GM12864 (cell line): ENCODE measurements around the gene CLIC3.

Experiments used
- DNase-seq: peaks from one replicate; pipeline ENCODE4 v3.0.0-alpha.2; 2011; ENCODE audit warnings: low read depth
- H3K4me3 ChIP-seq: 2 replicates; pipeline ENCODE4 v1.5.1; 2011; ENCODE audit warnings: mild to moderate bottlenecking, low read depth, low read length, control low read depth
- TF ChIP-seq, protein P1 (sequence below): IDR thresholded peaks from 2 replicates; pipeline ENCODE4 v1.5.1; 2011; ENCODE audit warnings: low read depth, mild to moderate bottlenecking, moderate library complexity, low read length, control low read depth, inconsistent platforms; ENCODE audit errors: missing control alignments

CLIC3 gene

GRCh38 chr9:136969150-136969549 is 27.2 kb downstream of the CLIC3 start:
- H3K4me3 ChIP-seq, result no peak overlapping the region
- TF ChIP-seq, protein P1, sequence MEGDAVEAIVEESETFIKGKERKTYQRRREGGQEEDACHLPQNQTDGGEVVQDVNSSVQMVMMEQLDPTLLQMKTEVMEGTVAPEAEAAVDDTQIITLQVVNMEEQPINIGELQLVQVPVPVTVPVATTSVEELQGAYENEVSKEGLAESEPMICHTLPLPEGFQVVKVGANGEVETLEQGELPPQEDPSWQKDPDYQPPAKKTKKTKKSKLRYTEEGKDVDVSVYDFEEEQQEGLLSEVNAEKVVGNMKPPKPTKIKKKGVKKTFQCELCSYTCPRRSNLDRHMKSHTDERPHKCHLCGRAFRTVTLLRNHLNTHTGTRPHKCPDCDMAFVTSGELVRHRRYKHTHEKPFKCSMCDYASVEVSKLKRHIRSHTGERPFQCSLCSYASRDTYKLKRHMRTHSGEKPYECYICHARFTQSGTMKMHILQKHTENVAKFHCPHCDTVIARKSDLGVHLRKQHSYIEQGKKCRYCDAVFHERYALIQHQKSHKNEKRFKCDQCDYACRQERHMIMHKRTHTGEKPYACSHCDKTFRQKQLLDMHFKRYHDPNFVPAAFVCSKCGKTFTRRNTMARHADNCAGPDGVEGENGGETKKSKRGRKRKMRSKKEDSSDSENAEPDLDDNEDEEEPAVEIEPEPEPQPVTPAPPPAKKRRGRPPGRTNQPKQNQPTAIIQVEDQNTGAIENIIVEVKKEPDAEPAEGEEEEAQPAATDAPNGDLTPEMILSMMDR, result no peak
- no peak for DNase-seq

DNA sequence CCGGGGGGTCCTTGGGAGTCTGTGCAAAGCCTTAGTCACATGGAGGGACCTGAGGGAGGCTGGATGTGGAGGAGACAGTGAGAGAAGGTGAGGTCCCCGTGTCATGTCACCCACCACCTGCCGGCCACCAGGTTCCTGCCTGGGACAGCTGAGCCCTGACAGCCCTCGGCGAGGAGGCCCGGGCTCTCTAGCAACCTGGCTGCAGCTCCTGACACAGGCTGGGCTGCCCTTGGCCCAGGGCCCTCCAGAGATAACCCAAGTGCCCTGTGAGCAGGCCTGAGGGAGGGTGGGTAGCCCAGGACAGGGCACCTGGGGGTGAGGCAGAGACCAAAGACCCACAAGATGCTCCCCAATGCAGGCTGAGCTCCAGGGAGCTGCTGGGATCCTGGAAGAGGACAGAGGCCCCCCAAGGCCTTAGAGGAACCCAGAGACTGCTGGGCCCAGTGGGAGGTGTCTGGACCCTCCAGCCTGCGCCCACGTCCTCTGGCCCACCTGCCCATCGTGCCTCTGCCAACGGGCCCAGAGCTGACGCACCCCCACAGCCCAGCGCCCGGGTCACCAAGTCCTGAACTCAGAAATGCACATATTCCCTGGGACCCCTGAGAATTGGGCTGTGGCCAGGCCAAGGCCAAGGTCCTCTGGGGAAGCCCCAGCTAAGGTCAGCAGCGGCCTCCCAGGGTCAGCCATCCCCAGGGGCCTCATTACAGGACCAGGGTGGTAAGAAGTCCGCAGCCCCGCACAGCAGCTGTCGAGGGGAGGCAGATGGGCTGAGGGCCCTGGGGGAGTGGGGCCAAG is 27.8 kb downstream of the CLIC3 start:
- no peak overlapping the region for H3K4me3 ChIP-seq
- no peak for DNase-seq
- TF ChIP-seq, protein P1, result no peak

DNA sequence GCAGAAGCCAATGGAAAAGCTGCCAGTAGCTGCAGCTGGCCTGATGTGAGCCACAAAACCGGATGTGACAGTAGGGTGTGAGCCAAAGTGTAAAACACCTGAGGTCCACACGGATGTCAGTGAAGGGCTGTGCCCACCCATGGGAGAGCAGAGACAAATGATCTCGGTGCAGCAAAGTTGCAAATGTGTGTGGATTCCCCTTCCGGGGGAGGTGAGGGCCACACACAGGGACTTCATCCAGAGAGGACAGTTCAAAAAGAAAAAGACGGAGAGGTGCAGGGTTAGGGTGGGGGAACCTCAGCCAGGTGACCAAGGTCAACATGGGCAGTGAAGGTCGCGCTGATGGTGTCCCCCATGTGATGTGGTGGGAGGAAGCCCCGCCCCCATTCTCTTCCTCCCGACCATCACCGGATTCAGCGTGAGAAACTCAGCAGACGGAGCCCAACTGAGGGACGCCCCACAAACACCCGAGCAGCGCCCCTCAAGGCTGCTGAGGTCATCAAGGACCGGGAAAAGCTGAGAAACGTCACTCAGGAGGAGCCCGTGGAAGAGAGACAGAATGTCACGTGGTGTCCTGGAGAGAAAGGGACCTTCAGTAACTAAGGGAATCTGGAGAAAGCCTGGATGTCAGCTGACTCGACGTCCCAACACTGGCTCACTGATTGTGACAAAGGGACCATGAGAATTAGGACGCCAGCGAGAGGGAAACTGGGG is 30.4 kb downstream of the CLIC3 start:
- no peak overlapping the region for H3K4me3 ChIP-seq
- no peak for DNase-seq

GRCh38 chr9:136964833-136965422 is 31.4 kb downstream of the CLIC3 start:
- H3K4me3 ChIP-seq, result no peak overlapping the region
- TF ChIP-seq, protein P1, result no peak
- no peak for DNase-seq

More for the DNA sequence above, 30.4 kb downstream of the CLIC3 start:
- TF ChIP-seq, protein P1, result no peak

- TF ChIP-seq, protein P1, result no peak
- H3K4me3 ChIP-seq, result no peak overlapping the region
- no peak for DNase-seq
Measured at GRCh38 chr9:136964171-136964689, 32.1 kb downstream of the CLIC3 start.

- TF ChIP-seq, protein P1, result no peak
Measured at GRCh38 chr9:136963751-136964150, 32.6 kb downstream of the CLIC3 start.

More at GRCh38 chr9:136963751-136964150, 32.6 kb downstream of the CLIC3 start:
- no peak overlapping the region for H3K4me3 ChIP-seq
- DNase-seq, result no peak
